ENCODE data around the gene WRAP73.

The WRAP73 gene

DNA sequence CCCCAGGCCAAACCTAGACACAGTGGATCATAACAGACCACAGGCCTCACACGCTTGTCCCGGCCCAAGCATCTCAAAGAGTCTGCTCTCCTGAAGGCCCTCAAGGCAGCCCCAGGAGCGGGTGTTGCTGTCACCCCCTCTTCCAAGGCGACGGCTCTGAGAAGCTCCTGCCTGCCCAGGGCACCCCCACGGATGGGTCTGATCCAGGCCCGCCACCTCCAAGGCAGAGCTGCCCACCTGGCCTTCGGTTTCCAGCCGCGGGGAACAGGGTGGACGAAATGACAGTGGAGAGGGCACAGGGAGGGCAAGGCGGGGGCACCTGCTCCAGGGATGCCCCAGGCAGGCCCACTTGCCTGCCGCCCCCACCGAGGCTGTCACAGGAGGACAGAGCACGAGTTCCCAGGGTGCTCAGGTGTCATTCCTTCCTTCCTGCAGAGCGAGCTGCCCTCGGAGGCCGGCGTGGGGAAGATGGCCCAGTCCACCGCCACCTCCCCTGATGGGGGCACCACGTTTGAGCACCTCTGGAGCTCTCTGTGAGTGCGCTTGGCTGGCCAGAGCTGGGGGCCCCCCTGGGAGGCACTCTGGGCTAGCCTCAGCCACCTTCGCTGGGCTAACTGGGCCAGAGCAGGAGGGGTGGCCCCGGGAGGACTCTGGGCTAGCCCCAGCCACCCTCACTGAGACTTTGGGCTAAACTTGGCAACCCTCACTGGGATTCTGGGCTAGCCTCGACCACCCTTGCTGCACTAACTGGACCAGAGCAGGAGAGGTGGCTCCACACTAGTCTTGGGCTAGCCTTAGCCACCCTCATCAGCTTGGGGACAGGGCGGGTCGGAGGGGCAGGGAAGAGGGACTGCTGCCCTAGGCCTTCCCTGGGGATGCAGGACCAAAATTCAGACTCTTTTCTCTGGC is 32.2 kb upstream of the WRAP73 start:
- TF ChIP-seq EGR1 (IDR thresholded peaks at IDR 0.05) (no peak), CREB1 (IDR thresholded peaks at IDR 0.05; ENCODE audit: low read depth) (no peak), RAD21 (IDR thresholded peaks at IDR 0.05; ENCODE audit: low read depth) (no peak), TEAD4 (IDR thresholded peaks at IDR 0.05) (no peak), YY1 (IDR thresholded peaks at IDR 0.05; ENCODE audit: low read depth) (no peak), ZBTB7A (IDR thresholded peaks at IDR 0.05; ENCODE audit: low read depth) (no peak), TAF1 (IDR thresholded peaks at IDR 0.05; ENCODE audit: low read depth) (no peak), CEBPB (IDR thresholded peaks at IDR 0.05) (no peak), TCF12 (IDR thresholded peaks at IDR 0.05; ENCODE audit: low read depth) (no peak), REST (IDR thresholded peaks at IDR 0.05; ENCODE audit: low read depth) (no peak), EP300 (IDR thresholded peaks at IDR 0.05; ENCODE audit: borderline replicate concordance) (no peak), FOXM1 (IDR thresholded peaks at IDR 0.05; ENCODE audit: borderline replicate concordance, low read depth) (no peak), NFIC (IDR thresholded peaks at IDR 0.05) (no peak)
- TF ChIP-seq, protein P1, sequence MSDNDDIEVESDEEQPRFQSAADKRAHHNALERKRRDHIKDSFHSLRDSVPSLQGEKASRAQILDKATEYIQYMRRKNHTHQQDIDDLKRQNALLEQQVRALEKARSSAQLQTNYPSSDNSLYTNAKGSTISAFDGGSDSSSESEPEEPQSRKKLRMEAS (IDR thresholded peaks at IDR 0.05): no peak
- TF ChIP-seq, protein P2, sequence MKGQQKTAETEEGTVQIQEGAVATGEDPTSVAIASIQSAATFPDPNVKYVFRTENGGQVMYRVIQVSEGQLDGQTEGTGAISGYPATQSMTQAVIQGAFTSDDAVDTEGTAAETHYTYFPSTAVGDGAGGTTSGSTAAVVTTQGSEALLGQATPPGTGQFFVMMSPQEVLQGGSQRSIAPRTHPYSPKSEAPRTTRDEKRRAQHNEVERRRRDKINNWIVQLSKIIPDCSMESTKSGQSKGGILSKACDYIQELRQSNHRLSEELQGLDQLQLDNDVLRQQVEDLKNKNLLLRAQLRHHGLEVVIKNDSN (IDR thresholded peaks at IDR 0.05): no peak

DNA sequence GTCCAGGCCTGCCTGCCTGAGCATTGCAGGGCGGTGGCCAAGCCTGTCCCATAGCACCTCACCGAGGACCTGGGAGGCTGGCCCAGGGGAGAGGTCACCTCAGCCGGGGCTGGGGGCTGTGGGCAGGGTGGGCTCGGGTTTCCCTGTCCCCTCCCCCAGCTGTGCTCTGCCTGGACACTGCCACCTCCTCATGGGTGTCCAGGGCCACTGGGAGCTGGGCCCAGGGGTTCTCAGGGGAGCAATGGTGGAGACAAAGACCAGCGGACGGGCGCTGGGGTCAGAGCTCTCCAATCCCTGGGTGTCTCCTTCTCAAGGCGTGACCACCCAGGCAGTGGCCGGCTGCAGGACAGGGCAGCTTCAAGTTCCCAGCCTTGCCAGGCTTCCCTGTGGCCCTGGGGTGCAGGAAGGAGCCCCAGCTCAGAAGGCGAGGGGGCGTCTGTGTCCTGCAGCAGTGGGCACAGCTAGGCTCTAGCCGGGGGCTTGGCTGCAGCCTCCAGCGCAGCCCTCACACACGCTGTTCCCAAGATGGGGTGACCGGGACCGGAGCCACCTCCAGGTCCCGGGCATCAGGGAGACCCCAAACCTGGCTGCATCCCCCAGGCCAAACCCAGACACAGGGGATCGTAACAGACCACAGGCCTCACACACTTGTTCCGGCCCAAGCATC is 31.5 kb upstream of the WRAP73 start:
- TF ChIP-seq TAF1 (IDR thresholded peaks at IDR 0.05; ENCODE audit: low read depth) (no peak), YY1 (IDR thresholded peaks at IDR 0.05; ENCODE audit: low read depth) (no peak), CREB1 (IDR thresholded peaks at IDR 0.05; ENCODE audit: low read depth) (no peak), ZBTB7A (IDR thresholded peaks at IDR 0.05; ENCODE audit: low read depth) (no peak), NFIC (IDR thresholded peaks at IDR 0.05) (no peak), FOXM1 (IDR thresholded peaks at IDR 0.05; ENCODE audit: borderline replicate concordance, low read depth) (no peak), TCF12 (IDR thresholded peaks at IDR 0.05; ENCODE audit: low read depth) (no peak), TEAD4 (IDR thresholded peaks at IDR 0.05) (no peak), REST (IDR thresholded peaks at IDR 0.05; ENCODE audit: low read depth) (no peak), RAD21 (IDR thresholded peaks at IDR 0.05; ENCODE audit: low read depth) (no peak)
- TF ChIP-seq, protein P2 (IDR thresholded peaks at IDR 0.05): no peak
- TF ChIP-seq, protein P1 (IDR thresholded peaks at IDR 0.05): no peak

DNA sequence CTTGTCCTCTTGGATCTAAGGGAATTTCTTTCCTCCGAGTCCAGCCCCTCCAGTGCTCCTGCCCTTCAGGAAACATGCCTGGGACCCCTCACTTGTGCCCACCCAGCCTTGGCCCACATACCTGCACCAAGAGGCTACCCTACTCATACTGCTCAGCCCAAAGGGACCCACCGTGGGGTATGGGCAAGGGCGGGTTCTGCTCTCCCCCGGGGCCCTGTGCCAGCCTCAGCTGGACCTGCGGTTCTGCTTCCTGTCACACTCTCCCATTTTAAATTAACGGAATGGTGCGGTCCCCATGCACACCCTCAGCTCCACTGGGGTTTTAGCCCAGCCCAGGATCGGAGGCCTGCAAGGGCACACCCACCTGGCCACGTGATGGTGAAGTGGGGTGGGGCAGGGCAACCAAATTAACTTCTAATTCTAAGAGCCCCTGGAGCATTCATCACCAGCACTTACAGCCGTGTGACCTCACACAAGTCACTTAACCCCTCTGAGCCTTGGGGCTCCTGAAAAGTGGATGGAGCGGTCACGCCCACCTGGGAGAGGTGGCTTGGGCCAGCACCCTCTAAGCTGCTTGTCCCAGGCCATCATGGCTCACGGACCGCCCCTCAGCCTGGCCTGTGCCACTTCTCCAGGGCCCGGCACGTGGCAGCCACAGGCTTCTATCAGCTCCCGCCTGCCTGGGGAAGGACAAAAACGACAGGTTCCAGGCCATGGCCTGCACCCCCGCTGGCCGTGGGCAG is 30.8 kb upstream of the WRAP73 start:
- TF ChIP-seq EP300 (IDR thresholded peaks at IDR 0.05; ENCODE audit: borderline replicate concordance) (no peak), ZBTB7A (IDR thresholded peaks at IDR 0.05; ENCODE audit: low read depth) (no peak), TAF1 (IDR thresholded peaks at IDR 0.05; ENCODE audit: low read depth) (no peak), RAD21 (IDR thresholded peaks at IDR 0.05; ENCODE audit: low read depth) (no peak)
- TF ChIP-seq, protein P2 (IDR thresholded peaks at IDR 0.05): peak; percentile 82
- TF ChIP-seq, protein P1 (IDR thresholded peaks at IDR 0.05): 0 out of 2 replicates have a peak, but pooled peaks have one; percentile 29

DNA sequence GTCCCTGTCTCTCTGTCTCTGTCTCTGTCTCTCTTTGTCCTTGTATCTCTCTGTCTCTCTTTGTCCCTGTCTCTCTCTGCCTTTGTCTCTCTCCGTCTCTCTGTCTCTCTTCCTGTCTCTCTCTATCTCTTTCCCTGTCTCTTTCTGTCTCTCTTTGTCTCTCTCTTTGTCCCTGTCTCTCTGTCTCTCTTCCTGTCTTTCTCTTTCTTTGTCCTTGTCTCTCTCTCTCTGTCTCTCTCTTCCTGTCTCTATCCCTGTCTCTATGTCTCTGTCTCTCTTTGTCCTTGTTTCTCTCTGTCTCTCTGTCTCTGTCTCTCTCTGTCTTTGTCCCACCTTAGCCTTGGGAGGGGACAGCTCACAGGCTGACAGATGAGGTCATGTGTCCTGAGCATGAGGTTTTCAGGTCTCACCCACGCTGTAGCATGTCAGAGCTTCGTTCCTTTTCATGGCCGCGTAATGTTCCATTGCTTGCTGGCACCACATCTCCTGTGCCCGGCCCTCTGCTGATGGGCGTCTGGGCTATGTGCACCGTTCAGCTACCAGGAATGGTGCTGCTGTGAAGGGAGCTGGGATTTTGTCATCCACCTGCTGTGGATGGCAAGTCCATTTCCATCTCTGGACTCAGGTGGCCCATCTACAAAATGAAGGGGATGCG is 30.0 kb upstream of the WRAP73 start:
- no peak for TF ChIP-seq TEAD4 (IDR thresholded peaks at IDR 0.05)

Measured in Ishikawa (cell line).